Activated effector memory CD4-positive, alpha-beta T cell treated with Interleukin-2 at 50 U/mL for 16 hours (primary cell): Measurements from ENCODE around the gene CYGB.

Source experiments
- DNase-seq: peaks from one replicate; pipeline ENCODE4 v3.0.0-alpha.2; 2020

Gene CYGB

DNA sequence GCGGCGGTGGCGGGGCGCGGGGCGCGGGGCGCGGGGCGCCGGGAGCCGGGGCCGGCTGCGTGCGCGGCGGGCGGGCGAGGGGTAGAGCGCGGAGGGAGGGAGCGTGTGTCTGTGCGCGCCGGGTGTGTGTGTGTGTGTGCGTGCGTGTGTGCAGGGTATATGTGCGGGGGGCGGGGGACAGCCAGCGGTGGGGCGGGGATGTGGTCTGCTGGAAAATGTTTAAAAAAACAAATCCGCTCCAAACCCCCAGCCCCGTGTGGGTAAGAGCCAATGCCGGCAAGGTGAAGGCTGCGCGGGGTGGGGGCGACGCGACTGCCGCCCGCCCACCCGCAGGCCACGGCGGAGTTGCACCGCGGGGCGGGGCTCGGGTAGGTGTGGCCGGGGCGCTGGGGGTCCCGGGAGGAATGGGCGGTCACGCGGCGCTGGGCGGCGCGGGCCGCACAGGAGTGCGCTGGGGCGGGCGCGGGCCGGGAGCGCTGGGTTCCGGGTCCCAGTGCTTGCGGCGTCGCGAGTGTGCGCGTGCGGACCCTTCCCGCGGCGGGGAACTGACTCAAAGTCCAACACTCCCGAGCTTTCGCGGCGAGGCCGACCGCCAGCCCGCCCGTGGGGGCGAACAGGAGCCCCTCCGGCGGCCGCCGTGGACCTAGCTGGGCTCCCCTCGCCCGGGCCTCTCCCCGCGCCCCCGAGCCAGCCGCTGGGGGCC is at the start of gene CYGB:
TSS of gene CYGB (minus strand) at position 132 of the 703 bp plus-strand sequence. CDS start 167 bp downstream, outside the sequence.
- DNase-seq, result no peak

DNA sequence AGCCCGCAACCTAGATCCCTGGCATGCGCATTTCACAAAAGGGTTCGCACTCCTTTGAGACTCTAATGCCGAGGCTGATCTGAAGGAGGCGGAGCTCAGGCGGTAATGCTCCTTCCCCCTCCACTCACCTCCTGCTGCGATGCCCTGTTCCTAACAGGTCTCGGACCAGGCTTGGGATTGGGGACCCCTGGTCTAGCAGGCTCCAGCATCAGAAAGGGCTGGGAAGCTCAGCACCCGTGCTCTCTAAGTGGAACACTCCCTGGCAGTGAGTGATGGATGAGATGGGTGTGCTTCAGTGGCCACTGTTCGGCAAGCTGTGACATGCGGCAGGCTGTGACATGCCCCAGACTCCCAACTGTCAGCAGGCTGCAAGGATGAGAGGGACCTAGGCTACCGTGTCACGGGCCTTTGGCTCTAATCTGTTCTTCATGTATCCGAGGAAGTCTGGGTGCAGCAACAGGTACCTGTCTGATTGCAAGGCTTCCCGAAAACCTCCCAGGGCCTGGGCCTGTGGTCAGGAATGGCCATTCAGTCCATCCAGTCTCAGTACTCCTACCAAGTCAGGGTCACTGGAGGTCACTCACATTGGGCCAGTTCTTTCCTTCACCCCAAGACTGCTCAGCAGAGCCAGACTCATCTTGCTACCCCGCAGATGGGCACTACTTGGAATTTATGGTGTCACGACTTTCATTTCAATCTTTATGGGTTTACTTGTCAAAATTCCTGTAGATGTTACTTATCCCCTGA is 49.4 kb upstream of the CYGB start:
- no peak for DNase-seq

DNA sequence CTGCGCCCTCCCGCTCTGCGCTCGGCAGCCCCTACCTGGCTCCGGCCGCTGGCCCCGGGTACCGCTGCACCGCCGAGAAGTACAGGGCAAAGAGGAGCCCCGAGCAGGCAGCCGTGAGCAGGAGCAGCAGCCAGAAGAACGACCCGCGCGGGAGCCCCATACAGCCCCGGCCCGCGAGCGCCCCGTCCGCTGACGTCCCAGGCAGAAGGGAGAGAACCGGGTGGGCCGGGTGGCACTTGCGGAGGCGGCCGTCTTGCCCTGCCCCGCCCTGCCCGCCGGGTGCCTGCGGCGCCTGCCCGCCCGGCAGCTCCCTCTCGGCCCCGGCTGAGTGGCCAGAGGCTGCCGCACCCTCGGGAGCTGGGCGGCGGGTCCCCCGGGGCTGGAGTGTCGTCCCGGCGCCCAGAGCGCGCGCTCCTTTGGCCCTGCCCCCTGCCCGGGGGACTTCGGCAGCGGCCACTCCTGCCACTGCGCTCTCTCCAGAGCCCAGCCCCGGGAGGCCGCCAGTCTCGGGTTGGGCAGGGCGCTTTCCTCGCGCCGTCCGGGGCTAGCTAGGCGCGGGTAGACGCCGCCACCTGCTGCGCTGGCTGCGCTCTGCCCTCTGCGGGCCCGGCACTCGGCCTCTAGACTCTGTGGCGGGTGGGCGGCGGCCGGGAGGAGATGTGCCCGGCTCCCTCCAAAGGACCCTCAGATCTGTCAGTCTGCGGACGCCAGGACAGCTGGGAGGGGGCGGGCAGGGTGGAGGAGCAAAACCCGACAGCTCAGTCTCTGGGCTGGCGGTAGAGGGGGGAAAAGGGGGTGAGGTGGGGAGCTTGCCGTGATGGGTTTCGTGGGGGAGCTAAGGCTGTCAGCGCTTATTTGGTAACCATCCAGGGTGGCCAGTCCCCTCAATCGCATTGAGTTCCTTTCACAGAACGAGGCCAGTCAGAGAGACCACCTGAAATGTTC is 48.4 kb upstream of the CYGB start, which contains the start of gene ST6GALNAC2:
TSS of gene ST6GALNAC2 (minus strand) at position 212 of the 945 bp plus-strand sequence. CDS start at position 160, 52 bp downstream.
- peak; percentile 27 for DNase-seq

DNA sequence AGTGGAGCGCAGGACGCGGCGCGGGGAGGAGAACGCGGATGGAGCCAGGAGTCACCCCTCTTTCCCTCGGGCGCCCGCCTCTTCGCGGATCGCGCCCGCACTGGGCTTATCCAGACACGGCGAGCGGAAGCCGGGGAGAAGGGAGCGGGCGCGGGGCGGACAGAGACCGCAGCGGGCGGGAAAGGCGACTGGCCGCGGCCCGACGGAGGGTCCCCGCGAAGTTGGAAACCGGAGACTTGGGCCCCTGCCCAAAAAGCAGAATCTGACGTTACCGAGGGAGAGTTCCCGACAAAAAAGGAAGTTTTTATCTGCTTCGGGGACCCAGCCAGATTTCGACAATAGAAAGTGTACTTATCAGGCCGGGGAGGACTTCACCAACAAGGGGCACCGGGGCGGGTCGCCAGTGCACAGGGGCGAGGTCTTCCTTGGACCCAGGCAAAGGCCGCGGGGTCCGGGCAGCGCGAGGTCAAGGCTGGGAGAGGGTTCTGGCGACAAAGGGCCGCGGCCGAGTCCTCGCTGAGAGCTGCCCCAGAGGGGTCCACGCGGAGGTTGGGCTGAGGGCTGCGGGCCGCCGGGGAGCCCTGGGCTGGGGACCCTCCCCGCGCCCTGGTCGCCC is 47.6 kb upstream of the CYGB start:
- DNase-seq, result no peak

DNA sequence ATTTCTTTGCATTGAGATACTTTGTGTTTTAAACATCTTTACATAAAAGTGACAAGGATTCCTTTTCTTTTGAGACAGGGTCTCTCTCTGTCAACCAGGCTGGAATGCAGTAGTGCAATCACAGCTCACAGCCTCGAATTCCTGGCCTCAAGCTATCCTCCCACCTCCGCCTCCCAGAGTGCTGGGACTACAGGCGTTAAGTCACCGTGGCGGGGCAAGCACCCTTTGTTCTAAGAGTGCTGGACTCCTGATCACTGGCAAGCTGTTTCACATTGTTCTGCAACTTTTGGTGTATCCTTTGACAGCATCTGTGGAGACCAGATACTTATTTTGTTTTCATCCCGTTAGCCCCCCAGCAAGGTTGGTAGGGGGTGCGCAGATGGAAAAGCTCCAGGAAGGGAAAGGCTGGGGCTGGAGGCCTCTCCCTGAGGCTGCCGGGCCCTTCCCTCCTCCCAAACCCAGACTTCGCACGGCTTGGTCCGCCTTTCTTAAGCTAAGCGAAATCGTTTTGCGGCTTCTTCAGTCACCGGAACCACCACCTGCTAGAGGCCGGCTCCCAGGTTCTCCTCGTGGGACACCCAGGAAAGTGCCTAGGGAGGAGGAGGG is 47.0 kb upstream of the CYGB start:
- no peak for DNase-seq

DNA sequence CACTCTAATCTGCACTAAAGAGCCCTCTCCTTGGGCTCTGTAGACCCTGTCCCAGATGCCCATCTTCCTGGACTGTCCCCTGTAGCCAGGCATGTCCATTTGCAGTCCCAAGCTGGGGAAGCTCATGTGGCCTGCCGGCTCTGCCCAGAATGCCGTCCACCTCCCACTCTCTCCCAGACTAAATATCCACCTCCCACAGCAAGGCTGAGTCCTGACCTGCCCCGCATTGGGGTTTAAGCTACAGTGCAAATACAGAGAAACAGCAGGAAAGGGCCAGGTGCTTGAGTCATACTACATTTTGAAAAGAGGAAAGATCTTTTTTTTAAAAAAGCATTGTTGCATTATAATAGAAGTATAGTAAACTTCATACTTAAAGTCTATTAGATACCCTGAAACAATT is 45.2 kb upstream of the CYGB start:
- no peak for DNase-seq

DNA sequence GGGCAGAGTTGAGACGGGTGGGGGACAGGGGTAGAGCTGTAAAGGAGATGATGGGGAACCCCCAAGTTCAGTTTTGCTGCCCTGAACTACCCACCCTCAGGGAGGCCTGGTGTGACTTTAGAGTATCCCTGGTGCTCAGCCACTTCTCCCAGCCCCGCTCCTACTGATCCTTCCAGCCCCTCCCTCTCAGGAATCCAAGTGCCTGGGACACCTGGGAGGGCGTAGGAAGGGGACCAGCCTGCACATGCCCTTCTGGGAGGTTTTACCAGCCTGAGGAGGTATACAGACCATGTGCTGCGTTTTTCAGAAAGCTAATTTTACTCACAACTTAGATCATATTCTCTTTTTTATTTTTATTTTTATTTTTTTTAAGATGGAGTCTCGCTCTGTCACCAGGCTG is 44.0 kb upstream of the CYGB start:
- no peak for DNase-seq

DNA sequence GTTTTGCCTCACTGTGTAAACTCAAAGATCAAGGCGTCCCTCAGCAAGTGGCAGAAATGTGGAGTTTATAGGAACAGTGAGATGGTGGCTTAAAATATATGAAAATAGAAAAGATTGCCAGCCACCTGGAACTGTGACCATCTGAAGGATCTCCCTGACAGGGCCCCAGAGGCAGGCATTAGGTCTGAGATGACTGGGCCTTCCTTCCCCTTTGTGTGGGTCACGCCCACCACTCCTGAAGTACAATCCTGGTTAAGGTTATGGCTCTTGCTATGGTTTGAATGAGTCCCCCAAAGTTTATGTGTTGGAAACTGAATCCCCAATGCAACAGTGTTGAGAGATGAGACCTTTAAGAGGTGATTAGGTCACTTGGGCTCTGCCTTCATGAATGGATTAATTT is 41.8 kb upstream of the CYGB start:
- DNase-seq, result no peak

DNA sequence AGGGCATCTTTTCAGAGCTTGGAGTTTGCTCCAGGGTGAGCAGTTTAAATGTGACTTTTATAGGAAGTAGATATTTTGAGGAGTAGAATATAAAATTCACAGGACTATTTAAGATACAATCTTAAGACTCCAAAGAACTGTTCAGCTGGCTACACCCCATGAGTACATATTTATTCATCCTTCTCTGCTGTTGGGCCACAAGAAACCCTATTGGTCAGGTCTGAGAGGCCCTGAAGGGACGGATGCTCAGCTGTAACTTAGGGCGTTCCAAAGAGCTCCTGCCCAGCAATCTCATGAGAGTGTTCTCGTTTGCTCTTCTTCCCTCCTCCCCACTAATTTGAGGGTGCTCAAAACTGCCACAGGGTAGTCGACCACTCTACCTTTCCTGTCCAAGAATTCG is 40.9 kb upstream of the CYGB start:
- no peak for DNase-seq

DNA sequence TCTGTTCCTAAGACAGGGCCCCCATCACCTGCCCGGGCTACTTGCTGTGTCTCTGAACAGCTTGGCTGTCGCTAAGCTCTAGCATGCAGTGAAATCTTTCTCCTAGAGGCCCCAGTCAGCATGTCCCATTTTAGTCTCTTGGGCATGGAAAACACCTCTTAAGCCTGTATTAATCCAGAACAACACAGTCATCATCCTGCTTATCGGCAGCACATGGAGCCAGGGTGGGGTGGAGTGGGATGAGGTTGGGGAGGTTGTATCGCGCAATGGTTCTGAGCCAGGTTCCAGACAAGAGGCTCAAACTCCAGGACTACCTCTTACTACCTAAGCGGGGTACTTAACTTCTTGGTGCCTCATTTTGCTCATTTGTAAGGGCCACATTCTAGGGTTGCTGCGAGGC is 40.4 kb upstream of the CYGB start:
- no peak for DNase-seq

DNA sequence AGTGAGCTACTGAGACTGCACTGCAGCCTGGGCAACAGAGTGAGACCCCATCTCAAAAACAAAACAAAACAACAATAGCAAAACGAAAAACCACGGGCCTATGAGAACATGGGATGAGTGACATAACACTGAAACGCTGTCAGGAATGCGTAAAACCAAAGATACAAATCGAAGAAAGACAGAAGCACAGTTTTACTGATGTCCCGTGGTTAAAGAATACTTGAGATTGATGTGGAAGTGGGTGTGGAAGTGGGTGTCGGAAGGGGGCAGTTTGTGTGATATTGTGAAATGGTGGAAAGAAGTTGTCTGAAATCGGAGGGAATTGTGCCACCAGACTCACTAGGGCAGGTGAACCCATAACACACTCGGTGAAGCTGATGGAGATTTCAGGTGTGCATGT is 38.7 kb upstream of the CYGB start:
- no peak for DNase-seq

DNA sequence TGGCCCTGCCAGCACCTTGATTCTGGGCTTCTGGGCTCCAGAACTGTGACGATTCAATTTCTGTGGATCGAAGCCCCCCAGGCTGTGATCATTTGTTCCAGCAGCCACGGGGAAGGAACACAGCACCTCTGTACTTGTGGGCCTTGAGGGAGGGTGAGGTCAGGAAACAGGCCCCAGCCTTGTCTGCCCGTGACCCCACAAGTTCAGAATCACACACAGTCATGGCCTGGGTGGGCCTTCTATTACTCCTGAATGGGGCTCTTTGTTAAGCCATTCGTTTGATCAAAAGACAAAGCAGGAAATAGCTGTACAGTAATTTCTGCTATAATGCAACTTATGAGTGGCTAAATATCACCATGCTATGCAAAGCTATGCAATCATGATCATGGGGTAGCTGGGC is 38.1 kb upstream of the CYGB start:
- DNase-seq, result no peak

DNA sequence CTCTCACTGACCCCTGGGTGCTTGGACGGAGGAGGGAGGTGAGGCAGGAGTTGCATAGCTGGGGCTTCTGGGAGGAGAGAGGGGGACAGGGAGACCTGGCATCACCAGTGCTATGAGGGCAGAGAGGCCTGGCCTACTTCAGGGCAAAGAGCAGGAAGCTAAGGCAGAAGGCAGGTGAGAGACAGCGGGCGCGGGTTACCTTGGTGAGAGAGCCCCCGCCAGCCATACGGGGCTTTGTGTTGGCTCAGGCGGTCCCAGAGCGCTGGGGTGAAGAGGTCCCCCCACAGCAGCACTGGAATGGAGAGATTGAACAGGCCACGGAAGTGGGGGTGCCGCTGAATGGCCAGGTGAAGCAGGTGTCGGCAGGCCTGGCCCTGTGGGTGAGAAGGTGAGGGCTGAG is 36.7 kb upstream of the CYGB start:
- DNase-seq, result no peak

DNA sequence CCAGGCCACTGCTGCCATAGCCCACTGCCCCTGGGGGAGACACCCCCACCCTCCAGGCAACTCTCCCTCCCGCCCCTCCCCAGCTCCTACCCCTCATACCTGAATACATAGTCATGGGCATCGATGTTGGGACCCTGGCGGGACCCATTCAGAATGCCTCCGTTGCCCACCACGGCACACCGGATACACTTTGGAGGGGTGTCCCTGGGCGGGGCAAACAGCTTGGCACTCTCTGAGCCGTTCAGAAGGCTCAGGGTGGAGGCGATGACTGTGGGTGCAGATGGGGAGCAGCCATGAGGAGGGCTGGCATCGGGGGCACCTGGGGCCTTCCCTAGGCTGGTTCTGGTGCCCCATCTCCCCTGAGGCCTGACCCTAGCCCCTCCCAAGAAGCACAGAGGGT is 35.6 kb upstream of the CYGB start:
- no peak for DNase-seq

DNA sequence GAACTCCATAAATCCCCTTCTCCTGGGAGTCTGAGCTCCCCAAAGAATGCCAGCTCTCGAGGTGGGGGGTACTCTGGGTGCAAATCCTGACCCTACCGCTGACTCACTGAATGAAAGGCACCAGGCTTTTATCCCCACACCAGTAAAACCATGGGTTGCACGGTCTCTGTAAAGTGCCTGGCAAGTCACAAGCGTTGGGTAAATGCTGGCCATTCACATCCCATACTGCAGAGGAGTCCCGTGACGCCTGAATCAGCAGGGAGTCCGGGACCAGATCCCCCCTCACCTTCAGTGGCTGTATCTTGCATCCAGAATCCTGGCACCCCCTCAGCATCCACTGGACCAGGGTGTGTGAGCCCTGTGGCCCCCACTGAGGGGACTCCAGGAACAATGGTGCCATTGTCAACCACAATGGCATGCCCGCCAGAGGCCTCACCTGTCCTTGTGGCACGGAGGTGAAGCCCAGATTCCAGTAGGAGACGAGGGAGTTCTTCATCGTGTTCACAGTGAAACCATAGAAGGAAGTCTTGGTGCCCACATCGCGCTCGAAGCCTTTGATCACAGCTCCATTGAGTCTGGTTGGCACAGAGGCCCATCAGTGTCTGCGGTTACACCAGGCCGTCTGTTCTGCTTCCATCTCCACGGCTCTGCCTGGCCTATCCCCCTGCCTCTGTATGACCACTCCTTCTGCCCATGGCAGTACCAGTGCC is 34.8 kb upstream of the CYGB start:
- no peak for DNase-seq

DNA sequence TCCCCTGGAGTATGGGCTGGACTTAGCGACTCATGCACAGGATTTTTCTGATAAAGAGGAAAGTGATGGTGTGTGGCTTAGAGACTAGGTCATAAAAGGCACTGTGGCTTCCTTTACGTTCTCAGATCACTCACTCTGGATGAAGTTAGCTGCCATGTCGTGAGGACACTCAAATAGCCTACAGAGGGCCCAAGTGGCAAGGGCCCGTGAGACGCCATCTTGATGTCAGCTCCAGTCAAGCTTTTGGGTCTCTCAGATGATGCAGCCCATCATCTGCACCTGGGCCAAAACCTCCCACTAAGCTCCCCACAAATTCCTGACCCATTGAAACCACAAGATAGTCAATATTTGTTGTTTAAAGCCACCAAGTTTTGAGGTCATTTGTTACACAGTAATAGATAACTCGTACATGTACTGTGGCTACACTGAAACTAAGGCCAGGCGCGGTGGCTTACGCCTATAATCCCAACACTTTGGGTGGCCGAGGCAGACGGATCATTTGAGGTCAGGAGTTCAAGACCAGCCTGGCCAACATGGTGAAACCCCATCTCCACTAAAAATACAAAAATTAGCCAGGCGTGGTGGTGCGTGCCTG is 33.5 kb upstream of the CYGB start:
- DNase-seq, result no peak

DNA sequence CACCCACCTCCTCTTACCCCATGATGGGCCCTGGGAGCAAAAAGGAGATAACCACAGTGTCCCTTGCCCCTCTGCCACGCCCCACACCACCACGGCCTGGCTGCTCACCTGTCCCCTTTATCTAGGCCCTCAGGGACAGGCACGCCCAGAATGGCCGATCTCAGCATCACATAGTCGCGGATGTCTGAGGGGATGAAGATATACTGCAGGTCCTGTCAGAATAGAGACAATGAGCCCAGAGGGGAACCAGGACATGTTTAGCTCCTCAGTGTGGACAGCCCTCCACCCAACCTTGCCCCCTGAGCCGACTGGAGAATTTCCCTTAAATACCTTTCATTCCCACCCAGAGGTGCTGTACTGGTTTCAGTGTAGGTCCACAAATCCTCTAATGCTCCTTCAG is 32.9 kb upstream of the CYGB start:
- no peak for DNase-seq

DNA sequence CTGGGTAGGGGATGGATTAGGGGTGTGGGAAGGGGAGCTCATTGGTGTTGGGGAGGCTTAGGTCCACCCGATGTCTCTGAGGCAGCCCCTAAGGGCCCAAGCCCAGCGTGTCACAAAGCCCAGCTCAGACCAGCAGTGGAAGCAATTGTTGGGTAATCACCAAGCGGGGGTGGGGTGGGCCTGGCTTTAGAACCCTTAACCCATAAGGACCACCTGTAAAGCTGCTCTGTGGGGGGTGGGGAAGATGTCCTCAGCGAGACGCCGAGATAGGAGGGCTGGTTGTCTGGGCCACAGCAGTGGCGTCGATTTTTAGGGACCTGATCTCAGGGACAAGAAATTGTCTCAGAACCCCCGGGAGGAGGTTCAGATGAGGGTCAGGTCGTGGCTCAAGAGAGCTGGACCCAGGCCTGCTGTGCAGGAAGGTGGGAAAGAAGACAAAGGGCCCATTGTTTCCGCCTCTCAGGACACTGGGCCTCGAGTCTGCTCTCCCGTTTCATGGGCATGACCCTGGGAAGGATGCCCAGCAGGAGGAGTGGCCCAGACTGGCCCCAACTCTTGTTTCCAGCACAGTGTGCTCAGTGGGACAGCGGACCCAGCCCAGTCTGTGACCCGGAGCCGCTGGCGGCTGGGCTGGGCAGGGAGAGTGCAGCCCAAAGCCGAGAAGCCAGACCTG is 32.2 kb upstream of the CYGB start:
- DNase-seq, result no peak

DNA sequence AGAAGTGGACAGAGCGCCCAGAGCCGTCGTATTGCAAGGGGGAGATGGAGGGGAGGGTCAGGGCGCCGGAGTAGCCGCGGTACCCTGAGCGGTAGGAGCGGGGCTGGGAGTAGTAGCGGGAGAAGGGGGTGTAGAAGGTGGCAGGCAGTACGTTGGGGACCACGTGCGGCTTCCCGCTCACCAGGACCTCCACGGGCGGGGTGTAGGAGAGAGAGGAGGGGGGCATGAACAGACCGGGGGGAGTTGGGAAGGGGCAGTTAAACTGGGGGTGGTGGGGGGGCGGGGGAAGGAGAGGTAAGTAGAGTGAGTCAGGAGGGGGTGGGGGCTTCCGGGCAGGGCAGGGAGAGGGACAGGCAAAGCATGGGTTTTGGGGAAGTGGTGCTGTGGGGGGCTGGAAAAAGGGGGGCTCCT is 31.3 kb upstream of the CYGB start:
- DNase-seq, result no peak

DNA sequence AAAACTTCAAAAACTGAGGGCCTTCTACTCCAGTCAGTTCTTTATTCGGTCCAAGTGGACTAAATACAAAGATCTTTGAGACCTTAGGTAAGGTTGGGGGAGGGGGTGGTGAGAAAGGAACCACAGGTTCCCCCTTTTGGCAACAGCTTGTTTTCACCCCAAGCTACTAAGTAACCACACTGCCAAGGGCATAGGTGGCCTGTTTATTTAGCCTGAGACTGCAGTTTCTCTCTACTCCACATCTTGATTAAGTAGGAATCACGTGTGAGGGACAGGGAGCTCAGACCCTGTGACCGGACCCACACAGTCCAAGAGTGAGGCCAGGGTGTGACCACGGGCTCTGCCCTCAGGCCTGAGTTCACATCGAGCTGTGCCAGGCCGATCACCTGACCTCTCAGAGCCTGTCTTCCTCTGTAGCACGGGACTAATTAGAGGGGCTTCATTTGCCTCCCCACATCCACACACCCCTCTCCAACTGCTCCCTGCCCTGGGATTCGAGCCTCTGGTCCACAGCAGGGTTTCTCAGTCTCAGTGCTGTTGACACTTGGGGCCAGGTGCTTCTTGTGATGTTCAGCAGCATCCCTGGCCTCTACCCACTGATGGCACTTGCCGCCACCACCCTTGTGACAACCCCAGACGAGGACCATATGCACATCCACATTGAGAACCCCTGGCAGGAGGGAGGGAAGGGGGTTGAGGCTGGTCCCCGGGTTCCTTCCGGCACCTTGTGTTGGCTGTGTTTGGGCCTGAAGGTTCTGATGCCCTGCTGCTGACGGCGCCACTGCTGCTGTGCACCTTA is 30.3 kb upstream of the CYGB start:
- DNase-seq, result no peak
